Vagina (tissue), 2 donors: ENCODE data around the gene SPINT4.

Experiments used
- CTCF ChIP-seq, 3 experiments: fragments of 450-650 bp in 2 of 3; fragments of 200-600 bp in 1 of 3; sonication (generic) in 1 of 3; IDR thresholded peaks; one replicate each; pipeline ENCODE4 v1.5.1; 2017 to 2019; ENCODE audit warnings: antibody characterized with exemption in 3 of 3, mild to moderate bottlenecking in 2 of 3, moderate library complexity in 2 of 3
- POLR2A ChIP-seq, 2 donors: fragments of 450-650 bp; IDR thresholded peaks; one replicate each; pipeline ENCODE4 v1.6.1; 2017; ENCODE audit warnings: antibody characterized with exemption in 2 of 2, mild to moderate bottlenecking in 2 of 2, moderate library complexity in 2 of 2
- POLR2AphosphoS5 ChIP-seq, 2 donors: sonication (generic); formaldehyde crosslinking; IDR thresholded peaks; one replicate each; pipeline ENCODE4 v1.9.0; 2017; ENCODE audit warnings: antibody characterized with exemption in 2 of 2, mild to moderate bottlenecking in 2 of 2, low read depth in 1 of 2; ENCODE audit not compliant: insufficient read depth in 1 of 2

GRCh38 chr20:45732199-45732598 lies 10.1 kb downstream of the SPINT4 start:
- TF ChIP-seq POLR2A (IDR thresholded peaks at IDR 0.05) (no peak), CTCF (IDR thresholded peaks at IDR 0.05) (no peak), POLR2AphosphoS5 (IDR thresholded peaks at IDR 0.05; ENCODE audit: insufficient read depth in 1 of 2, low read depth in 1 of 2) (no peak)
